CD14-positive monocyte (primary cell): Measurements from ENCODE around the gene CALML5. TPM values are rescaled to one million over a fixed set of nuclear protein-coding genes. Genes with fewer than 3 reads are reported as not detected.

Experiments used
- DNase-seq, 3 donors: peaks; one replicate each; pipeline ENCODE4 v3.0.0-alpha.2; 2011 to 2022
- H2AFZ ChIP-seq: 2 replicates; pipeline ENCODE4 v1.6.0; 2012; ENCODE audit warnings: mild to moderate bottlenecking, low read depth, low read length, inconsistent platforms; ENCODE audit not compliant: insufficient read depth, poor library complexity, severe bottlenecking
- H3K27ac ChIP-seq, 2 donors: 1 replicate in 1 of 2; 2 replicates in 1 of 2; pipeline ENCODE4 v1.5.1; 2012 to 2013; ENCODE audit warnings: low read length in 2 of 2, control low read depth in 1 of 2, inconsistent platforms in 1 of 2, low read depth in 1 of 2, mild to moderate bottlenecking in 1 of 2
- H3K27me3 ChIP-seq, 2 donors: one replicate each; pipeline versions ENCODE4 v1.6.0 to v1.6.1; 2011 to 2013; ENCODE audit warnings: low read length in 2 of 2; ENCODE audit not compliant: control insufficient read depth in 2 of 2, insufficient read depth in 2 of 2
- H3K36me3 ChIP-seq, 2 donors: replicated peaks in 1 of 2; 1 replicate in 1 of 2; 2 replicates in 1 of 2; pipeline versions ENCODE4 v1.5.1 to v1.6.1; 2012 to 2013; ENCODE audit warnings: low read length in 2 of 2, control low read depth in 1 of 2, inconsistent platforms in 1 of 2, mild to moderate bottlenecking in 1 of 2; ENCODE audit not compliant: insufficient read depth in 2 of 2, control insufficient read depth in 1 of 2
- H3K4me1 ChIP-seq, 2 donors: 1 replicate in 1 of 2; 2 replicates in 1 of 2; pipeline versions ENCODE4 v1.5.1 to v1.6.1; 2012 to 2013; ENCODE audit warnings: low read length in 2 of 2, control low read depth in 1 of 2, inconsistent platforms in 1 of 2, mild to moderate bottlenecking in 1 of 2, moderate library complexity in 1 of 2; ENCODE audit not compliant: insufficient read depth in 2 of 2, control insufficient read depth in 1 of 2
- H3K4me2 ChIP-seq: replicated peaks from 2 replicates; pipeline ENCODE3; 2012; ENCODE audit warnings: low read length, moderate library complexity, mild to moderate bottlenecking; ENCODE audit not compliant: poor library complexity, severe bottlenecking; ENCODE audit errors: extremely low read depth
- H3K4me3 ChIP-seq, 3 experiments: fragments of 200-600 bp in 1 of 3; sonication (generic) in 1 of 3; replicated peaks in 1 of 3; 1 replicate in 2 of 3; 2 replicates in 1 of 3; pipeline ENCODE4 v1.5.1; 2011 to 2013; ENCODE audit warnings: low read length in 3 of 3, mild to moderate bottlenecking in 3 of 3, control low read depth in 2 of 3, low read depth in 2 of 3, inconsistent platforms in 1 of 3, moderate library complexity in 1 of 3
- H3K79me2 ChIP-seq: 2 replicates; pipeline ENCODE4 v1.6.0; 2012; ENCODE audit warnings: mild to moderate bottlenecking, control low read depth, inconsistent platforms, low read length, moderate library complexity; ENCODE audit not compliant: insufficient read depth
- H3K9ac ChIP-seq: 2 replicates; pipeline ENCODE4 v1.6.0; 2017; ENCODE audit warnings: low read length, mild to moderate bottlenecking; ENCODE audit not compliant: insufficient read depth, poor library complexity, severe bottlenecking
- H3K9me3 ChIP-seq, 2 donors: replicated peaks in 1 of 2; 1 replicate in 1 of 2; 2 replicates in 1 of 2; pipeline versions ENCODE4 v1.5.1 to v1.6.1; 2012 to 2013; ENCODE audit warnings: low read length in 2 of 2, control low read depth in 1 of 2; ENCODE audit not compliant: control insufficient read depth in 1 of 2, insufficient read depth in 1 of 2
- H4K20me1 ChIP-seq: 2 replicates; pipeline ENCODE4 v1.6.0; 2012; ENCODE audit warnings: mild to moderate bottlenecking, low read length, control low read depth, moderate library complexity; ENCODE audit not compliant: insufficient read depth
- H3K27ac Mint-ChIP-seq, 7 donors: one replicate each; pipeline ENCODE4 v1.8.0; 2020; ENCODE audit warnings: mild to moderate bottlenecking in 7 of 7, mixed read lengths in 7 of 7, moderate library complexity in 6 of 7, inconsistent platforms in 2 of 7
- H3K27me3 Mint-ChIP-seq, 3 donors: one replicate each; pipeline ENCODE4 v1.8.0; 2021 to 2022; ENCODE audit warnings: low read depth in 3 of 3, mild to moderate bottlenecking in 3 of 3, mixed read lengths in 3 of 3, moderate library complexity in 3 of 3, inconsistent platforms in 1 of 3
- H3K36me3 Mint-ChIP-seq, 2 donors: one replicate each; pipeline ENCODE4 v1.8.0; 2020; ENCODE audit warnings: mixed read lengths in 2 of 2, inconsistent platforms in 1 of 2, mild to moderate bottlenecking in 1 of 2
- H3K4me1 Mint-ChIP-seq: one replicate; pipeline ENCODE4 v1.8.0; 2020; ENCODE audit warnings: mild to moderate bottlenecking, mixed read lengths
- H3K4me3 Mint-ChIP-seq, 2 donors: one replicate each; pipeline ENCODE4 v1.8.0; 2020; ENCODE audit warnings: mild to moderate bottlenecking in 2 of 2, mixed read lengths in 2 of 2, moderate library complexity in 1 of 2
- H3K9me3 Mint-ChIP-seq, 7 donors: one replicate each; pipeline ENCODE4 v1.8.0; 2020 to 2022; ENCODE audit warnings: mixed read lengths in 7 of 7, mild to moderate bottlenecking in 6 of 7, moderate library complexity in 6 of 7, inconsistent platforms in 2 of 7
- CTCF ChIP-seq: fragments of 200-600 bp; IDR thresholded peaks from one replicate; pipeline ENCODE4 v1.8.0; 2022; ENCODE audit warnings: antibody characterized with exemption, mild to moderate bottlenecking
- WGBS: methylation state at CpG from one replicate; pipeline ENCODE4 v1.1.5; 2013; ENCODE audit warnings: missing lambda C conversion rate; ENCODE audit not compliant: insufficient coverage; 5-methylcytosine and 5-hydroxymethylcytosine counted together
- intact Hi-C, 2 donors: fragments of 100-400 bp; cut with micrococcal nuclease; formaldehyde crosslinking; loops; one replicate each; pipeline versions ENCODE4 v1.15.0 to v1.15.1; 2023
- polyA plus RNA-seq, 3 donors: library from polyadenylated mRNA; depleted of rRNA in 1 of 3; unstranded in 2 of 3; stranded (reverse) in 1 of 3; fragments of 300-500 nt in 2 of 3; fragments of >200 nt in 1 of 3; fragmentation: Illumina TruSeq in 2 of 3; gene quantifications; 1 replicate in 2 of 3; 2 replicates in 1 of 3; pipeline ENCODE4 v1.2.3, GENCODE V29; 2012 to 2021

Gene CALML5
- polyA plus RNA-seq, 3 donors = not detected

- peaks cover 56 to 57% of the 10 kb centered on the region in 2 donors for H3K36me3 Mint-ChIP-seq
These were observed 40.9 kb downstream of the CALML5 start for GRCh38 chr10:5458425-5458824.

GRCh38 chr10:5457741-5458140, 41.6 kb downstream of the CALML5 start:
- intact Hi-C loops = no loop called here
- Mint-ChIP-seq H3K4me3 (no peak overlapping the region), H3K9me3 (no peaks in the 10 kb centered on the region), H3K27ac (peak overlapping the region in 1 of 7 donors; percentile 2), H3K36me3 (peaks cover 62 to 64% of the 10 kb centered on the region in 2 donors), H3K4me1 (peaks cover 8% of the 10 kb centered on the region), H3K27me3 (peaks cover 0 to 2% (median 0%) of the 10 kb centered on the region in 3 donors)
- H4K20me1 ChIP-seq = no peaks in the 10 kb centered on the region
- H3K4me2 ChIP-seq = no peak overlapping the region
- no peak overlapping the region for H3K9ac ChIP-seq
- 97% methylated on average over 3 of the region's 3 CpGs for WGBS
- H3K27ac ChIP-seq = no peak overlapping the region
- TF ChIP-seq CTCF = no peak
- no peaks in the 10 kb centered on the region for H3K27me3 ChIP-seq
- peaks cover 32 to 71% of the 10 kb centered on the region in 2 donors for H3K36me3 ChIP-seq
- no peak for DNase-seq
- no peak overlapping the region for H2AFZ ChIP-seq
- no peak overlapping the region for H3K4me3 ChIP-seq
- H3K9me3 ChIP-seq = no peaks in the 10 kb centered on the region
- no peaks in the 10 kb centered on the region for H3K79me2 ChIP-seq
- H3K4me1 ChIP-seq = no peaks in the 10 kb centered on the region

More at GRCh38 chr10:5458425-5458824, 40.9 kb downstream of the CALML5 start:
- H3K27ac ChIP-seq = no peak overlapping the region
- no peak overlapping the region for H3K4me2 ChIP-seq
- DNase-seq = no peak
- H3K4me1 ChIP-seq = no peaks in the 10 kb centered on the region
- H3K9me3 ChIP-seq = no peaks in the 10 kb centered on the region
- TF ChIP-seq CTCF = no peak
- H2AFZ ChIP-seq = no peak overlapping the region
- H3K4me3 ChIP-seq = no peak overlapping the region
- H3K79me2 ChIP-seq = no peaks in the 10 kb centered on the region
- H3K9me3 Mint-ChIP-seq = peaks cover 0 to 2% (median 0%) of the 10 kb centered on the region in 7 donors
- peaks cover 27 to 64% of the 10 kb centered on the region in 2 donors for H3K36me3 ChIP-seq
- H3K27me3 Mint-ChIP-seq = peaks cover 0 to 2% (median 0%) of the 10 kb centered on the region in 3 donors
- H3K27ac Mint-ChIP-seq = no peak overlapping the region
- WGBS = no CpG with 5 or more reads among the region's 1 CpG
- H3K27me3 ChIP-seq = no peaks in the 10 kb centered on the region
- intact Hi-C loops = no loop called here
- H3K4me3 Mint-ChIP-seq = no peak overlapping the region
- no peaks in the 10 kb centered on the region for H4K20me1 ChIP-seq
- H3K4me1 Mint-ChIP-seq = peaks cover 8% of the 10 kb centered on the region
- H3K9ac ChIP-seq = no peak overlapping the region
